K562 (cell line): ENCODE measurements around the gene PTPRT. TPM values are rescaled to one million over a fixed set of nuclear protein-coding genes. Genes with fewer than 3 reads are reported as not detected.

Source experiments
- ATAC-seq: fragments of 200-7000 bp; cut with Tn5 transposase; 3 replicates; pipeline ENCODE4 v1.9.1; 2020; ENCODE audit warnings: moderate library complexity
- BruUV-seq: library from RNA; stranded (reverse); fragments of 400-500 nt; replicated peaks from 2 replicates; lab custom pipeline; 2021; lab: Mats Ljungman, UMichigan
- CTCF ChIA-PET: fragments of 300-600 bp; formaldehyde crosslinking; extraction: SDS; loops from one replicate; lab custom pipeline; 2021; ENCODE audit warnings: low intra/inter-chr PET ratio; lab: Yijun Ruan, JAX
- POLR2A ChIA-PET: fragments of 300-600, 350-650 bp; sonication (Branson Sonifier 250); formaldehyde crosslinking; extraction: SDS; loops from one replicate; lab custom pipeline; 2021; ENCODE audit warnings: antibody characterized with exemption, inconsistent platforms; lab: Yijun Ruan, JAX
- DNase-seq, 4 experiments: peaks; one replicate each; pipeline versions ENCODE4 v3.0.0 to v3.0.0-alpha.2; 2011 to 2018; ENCODE audit warnings: low spot score in 3 of 4, mixed read lengths in 3 of 4; ENCODE audit errors: extremely low read depth in 1 of 4
- FAIRE-seq: peaks from 2 replicates; lab custom pipeline; 2011; peaks lifted over from hg19 to GRCh38; lab: Jason Lieb, UNC
- H2AFZ ChIP-seq: 2 replicates; pipeline ENCODE4 v1.6.0; 2011; ENCODE audit warnings: low read depth, low read length, control low read depth, inconsistent platforms
- H3K27ac ChIP-seq: fragments of 200-600 bp; 3 replicates; pipeline ENCODE4 v1.8.0; 2011; ENCODE audit warnings: low read depth, mild to moderate bottlenecking, control low read depth, inconsistent platforms, low read length, moderate library complexity, mixed read lengths; ENCODE audit errors: extremely low read depth
- H3K27me3 ChIP-seq, 2 experiments: fragments of 300-600 bp in 1 of 2; 2 replicates in 1 of 2; 3 replicates in 1 of 2; pipeline versions ENCODE4 v1.6.0 to v1.8.0; 2011; ENCODE audit warnings: inconsistent platforms in 2 of 2, low read length in 2 of 2, mild to moderate bottlenecking in 1 of 2, mixed read lengths in 1 of 2, moderate library complexity in 1 of 2; ENCODE audit not compliant: control insufficient read depth in 2 of 2, insufficient read depth in 2 of 2
- H3K36me3 ChIP-seq: fragments of 300-600 bp; 3 replicates; pipeline ENCODE4 v1.8.0; 2011; ENCODE audit warnings: mild to moderate bottlenecking, low read length, inconsistent platforms; ENCODE audit not compliant: control insufficient read depth, insufficient read depth
- H3K4me1 ChIP-seq, 2 experiments: fragments of 200-600 bp in 1 of 2; replicated peaks in 1 of 2; 2 replicates in 1 of 2; 3 replicates in 1 of 2; pipeline versions ENCODE4 v1.5.1 to v1.8.0; 2011; ENCODE audit warnings: inconsistent platforms in 2 of 2, low read length in 2 of 2, mild to moderate bottlenecking in 1 of 2, mixed read lengths in 1 of 2, moderate library complexity in 1 of 2; ENCODE audit not compliant: control insufficient read depth in 2 of 2, insufficient read depth in 2 of 2
- H3K4me2 ChIP-seq: 2 replicates; pipeline ENCODE4 v1.6.1; 2011; ENCODE audit warnings: low read length, control low read depth, inconsistent platforms, mixed read lengths; ENCODE audit not compliant: insufficient read depth
- H3K4me3 ChIP-seq: fragments of 200-600 bp; sonication (generic), shearing (Covaris generic); 2 replicates; pipeline ENCODE4 v1.5.1; 2016; ENCODE audit warnings: control low read depth, inconsistent platforms
- H3K79me2 ChIP-seq: fragments of 200-600 bp; 3 replicates; pipeline ENCODE4 v1.8.0; 2011; ENCODE audit warnings: low read length, inconsistent platforms; ENCODE audit not compliant: control insufficient read depth, insufficient read depth
- H3K9ac ChIP-seq, 2 experiments: 2 replicates each; pipeline versions ENCODE4 v1.6.0 to v1.6.1; 2011; ENCODE audit warnings: low read depth in 2 of 2, low read length in 2 of 2, control low read depth in 1 of 2, inconsistent platforms in 1 of 2, mild to moderate bottlenecking in 1 of 2, mixed read lengths in 1 of 2; ENCODE audit not compliant: insufficient read depth in 1 of 2
- H3K9me1 ChIP-seq: one replicate; pipeline ENCODE4 v1.6.0; 2011; ENCODE audit warnings: inconsistent platforms, mild to moderate bottlenecking, low read length, moderate library complexity; ENCODE audit not compliant: control insufficient read depth, insufficient read depth
- H3K9me3 ChIP-seq: replicated peaks from 2 replicates; pipeline ENCODE4 v1.5.1; 2011; ENCODE audit warnings: low read depth, low read length, inconsistent platforms; ENCODE audit not compliant: control insufficient read depth, insufficient read depth
- H4K20me1 ChIP-seq: replicated peaks from 2 replicates; pipeline ENCODE4 v1.6.1; 2011; ENCODE audit warnings: low read length, inconsistent platforms, mixed read lengths; ENCODE audit not compliant: control insufficient read depth, insufficient read depth
- EHMT2 ChIP-seq: fragments of 450-650 bp; IDR thresholded peaks from 2 replicates; pipeline ENCODE4 v1.6.1; 2018; ENCODE audit warnings: antibody characterized with exemption
- ETV6 ChIP-seq, 3 experiments: fragments of 150-350 bp in 1 of 3; sonication (generic) in 1 of 3; formaldehyde crosslinking in 1 of 3; IDR thresholded peaks; 2 replicates each; pipeline versions ENCODE4 v1.6.1 to v1.8.0; 2014 to 2022; ENCODE audit warnings: borderline replicate concordance in 2 of 3, low read depth in 2 of 3, antibody characterized with exemption in 1 of 3, low read length in 1 of 3, mild to moderate bottlenecking in 1 of 3, missing genetic modification reagents in 1 of 3
- REST ChIP-seq, 2 experiments: fragments of 450-650 bp; formaldehyde crosslinking in 1 of 2; IDR thresholded peaks; 2 replicates each; pipeline versions ENCODE4 v1.4.0 to v1.6.1; 2014 to 2020; ENCODE audit warnings: mild to moderate bottlenecking in 2 of 2, borderline replicate concordance in 1 of 2, low read depth in 1 of 2
- ZNF175 ChIP-seq: fragments of 200-800 bp; sonication (Bioruptor generic); IDR thresholded peaks from 2 replicates; pipeline ENCODE4 v1.6.1; 2016; ENCODE audit warnings: low read depth, mild to moderate bottlenecking, missing genetic modification characterization, missing compliant biosample characterization
- ZNF407 ChIP-seq: fragments of 450-650 bp; IDR thresholded peaks from 2 replicates; pipeline ENCODE4 v1.6.1; 2016; ENCODE audit warnings: low read depth
- WGBS: fragments of 100-300 bp; shearing (Covaris generic); methylation state at CpG from one replicate; pipeline ENCODE4 v1.1.6; 2016; ENCODE audit warnings: low coverage, mixed read lengths; ENCODE audit not compliant: insufficient coverage; ENCODE audit errors: missing lambda C conversion rate; 5-methylcytosine and 5-hydroxymethylcytosine counted together
- in situ Hi-C: fragments of 300-500 bp; cut with MboI; formaldehyde crosslinking; loops from 4 replicates; pipeline ENCODE4 v1.15.0; 2018; ENCODE audit warnings: inconsistent platforms, mixed read lengths
- intact Hi-C: fragments of 100-400 bp; cut with micrococcal nuclease; formaldehyde crosslinking; loops from 2 replicates; pipeline ENCODE4 v1.14.2; 2022
- polyA plus RNA-seq, 8 experiments: library from polyadenylated mRNA; depleted of rRNA in 4 of 8; stranded (reverse) in 5 of 8; unstranded in 3 of 8; fragments of >200 nt; fragmentation: Nextera tagmentation in 2 of 8; fragmentation: Illumina TruSeq in 1 of 8; extraction: Ambion mirVana in 2 of 8; extraction: Trizol in 1 of 8; gene quantifications; 2 replicates each; pipeline versions ENCODE4 v1.2.1 to v1.2.3, GENCODE V29; 2011 to 2014; ENCODE audit warnings: inconsistent platforms in 1 of 8, missing spikeins in 1 of 8
- total RNA-seq, 7 experiments: library from RNA; depleted of rRNA in 6 of 7; stranded (reverse); fragments of >200 nt in 6 of 7; fragmentation: Illumina TruSeq in 2 of 7; extraction: Trizol in 2 of 7; gene quantifications; 2 replicates each; pipeline versions ENCODE4 v1.2.1 to v1.2.3, GENCODE V29; 2011 to 2021; ENCODE audit warnings: low replicate concordance in 1 of 7

PTPRT gene
- total and polyA plus RNA-seq, 9 of the 15 experiments (the other 6 are each of a cell fraction or from before 2014, with no cell fraction given), result not detected

- in situ Hi-C loops (no loop called here), intact Hi-C loops (no loop called here)
- no peak overlapping the region for H3K27ac ChIP-seq
- ATAC-seq (no peak), FAIRE-seq (no peak), DNase-seq (peak in 1 of 4 experiments; percentile 3)
- H4K20me1 ChIP-seq, result no peaks in the 10 kb centered on the region
- POLR2A ChIA-PET, result no interaction called here
- TF ChIP-seq EHMT2, result peak; percentile 60; the same call in 1 of the 2 replicates
- no peak for TF ChIP-seq ZNF407
- no peak for TF ChIP-seq ETV6 (IDR thresholded peaks at IDR 0.05; ENCODE audit: borderline replicate concordance in 1 of 2, low read depth in 2 of 2, low read length in 1 of 2)
- no peak for TF ChIP-seq ETV6 (CRISPR knock-in tag; IDR thresholded peaks at IDR 0.05; ENCODE audit: borderline replicate concordance)
- TF ChIP-seq ZNF175 (CRISPR knock-in tag), result no peak
- TF ChIP-seq REST (IDR thresholded peaks at IDR 0.05; ENCODE audit: borderline replicate concordance), result peak; percentile 88
- TF ChIP-seq REST (CRISPR knock-in tag; IDR thresholded peaks at IDR 0.05; ENCODE audit: low read depth), result no peak
- H3K9me3 ChIP-seq, result no peaks in the 10 kb centered on the region
- H2AFZ ChIP-seq, result no peak overlapping the region
- BruUV-seq, result no TSS peak
- 0% methylated on average over 1 of the region's 1 CpG for WGBS
- no peak overlapping the region for H3K4me2 ChIP-seq
- CTCF ChIA-PET, result no interaction called here
- H3K4me1 ChIP-seq, result no peaks in the 10 kb centered on the region
- H3K27me3 ChIP-seq, result no peaks in the 10 kb centered on the region
- no peaks in the 10 kb centered on the region for H3K79me2 ChIP-seq
- no peaks in the 10 kb centered on the region for H3K36me3 ChIP-seq
- no peak overlapping the region for H3K9ac ChIP-seq
- no peaks in the 10 kb centered on the region for H3K9me1 ChIP-seq
- H3K4me3 ChIP-seq, result no peak overlapping the region
Observed at GRCh38 chr20:42688576-42688975, 501.1 kb downstream of the PTPRT start.
